Lung (tissue), 12 donors: ENCODE data around the gene PBX3. TPM values are rescaled to one million over a fixed set of nuclear protein-coding genes. Genes with fewer than 3 reads are reported as not detected.

Experiments
- ATAC-seq: fragments of 200-7000 bp; cut with Tn5 transposase; one replicate; pipeline ENCODE4 v1.9.1; 2020; ENCODE audit warnings: moderate number of reproducible peaks; ENCODE audit not compliant: insufficient read depth, low FRiP score
- DNase-seq, 3 donors: peaks; one replicate each; pipeline ENCODE4 v3.0.0-alpha.2; 2013 to 2017
- H3K27ac ChIP-seq, 2 donors: one replicate each; pipeline ENCODE4 v1.5.1; 2013; ENCODE audit warnings: mild to moderate bottlenecking in 2 of 2, moderate library complexity in 2 of 2, control low read depth in 1 of 2, inconsistent platforms in 1 of 2, low read depth in 1 of 2, low read length in 1 of 2
- H3K27me3 ChIP-seq, 3 donors: one replicate each; pipeline ENCODE4 v1.5.1; 2013; ENCODE audit warnings: low read length in 2 of 3; ENCODE audit not compliant: control insufficient read depth in 3 of 3, insufficient read depth in 3 of 3
- H3K36me3 ChIP-seq, 4 donors: one replicate each; pipeline ENCODE4 v1.5.1; 2013; ENCODE audit warnings: low read length in 4 of 4, mild to moderate bottlenecking in 1 of 4, moderate library complexity in 1 of 4; ENCODE audit not compliant: control insufficient read depth in 4 of 4, insufficient read depth in 4 of 4
- H3K4me1 ChIP-seq, 5 donors: one replicate each; pipeline ENCODE4 v1.5.1; 2013; ENCODE audit warnings: low read length in 5 of 5, mild to moderate bottlenecking in 2 of 5, moderate library complexity in 1 of 5; ENCODE audit not compliant: control insufficient read depth in 5 of 5, insufficient read depth in 5 of 5
- H3K4me3 ChIP-seq: one replicate; pipeline ENCODE4 v1.5.1; 2013; ENCODE audit warnings: mild to moderate bottlenecking, control low read depth, moderate library complexity
- H3K9ac ChIP-seq, 2 donors: one replicate each; pipeline ENCODE4 v1.5.1; 2013; ENCODE audit warnings: low read length in 2 of 2, control low read depth in 1 of 2; ENCODE audit not compliant: insufficient read depth in 1 of 2
- H3K9me3 ChIP-seq, 4 donors: one replicate each; pipeline ENCODE4 v1.5.1; 2013; ENCODE audit warnings: low read length in 3 of 4, mild to moderate bottlenecking in 1 of 4, moderate library complexity in 1 of 4; ENCODE audit not compliant: control insufficient read depth in 4 of 4, insufficient read depth in 3 of 4
- CTCF ChIP-seq: IDR thresholded peaks from 2 replicates; pipeline ENCODE4 v1.5.1; 2012; ENCODE audit warnings: mild to moderate bottlenecking; ENCODE audit errors: control extremely low read depth, extremely low read depth
- WGBS, 2 donors: extraction: QIAGEN DNeasy Blood & Tissue Kit; methylation state at CpG; one replicate each; pipeline ENCODE4 v1.1.7; 2013; 5-methylcytosine and 5-hydroxymethylcytosine counted together
- polyA plus RNA-seq, 2 donors: library from polyadenylated mRNA; stranded (reverse); fragments of 200-250 nt; gene quantifications; one replicate each; pipeline ENCODE4 v1.2.1, GENCODE V29; 2013
- total RNA-seq, 2 donors: library from RNA; depleted of rRNA in 1 of 2; stranded (reverse); fragments of >200 nt in 1 of 2; gene quantifications; one replicate each; pipeline ENCODE4 v1.2.1, GENCODE V29; 2014 to 2021
- donor health status: control.
- donor health status: control.
- donor health status: Bipolar disorder and iron deficiency.
- donor health status: healthy.
- donor health status: DM: yes; HTN: yes; CAD: no.

PBX3 gene
- total and polyA plus RNA-seq, 4 donors, result 8.6 to 60.4 (median 26.4) TPM

- Histone ChIP-seq H3K4me1 (peaks cover 0 to 29% (median 6%) of the 10 kb centered on the region in 5 donors), H3K27me3 (no peaks in the 10 kb centered on the region), H3K4me3 (no peak overlapping the region), H3K9me3 (no peaks in the 10 kb centered on the region), H3K36me3 (no peaks in the 10 kb centered on the region), H3K9ac (no peak overlapping the region), H3K27ac (no peak overlapping the region)
- 53 to 69% methylated on average over 2 of the region's 2 CpGs for WGBS, 2 donors
- no peak for ATAC-seq
- no peak for TF ChIP-seq CTCF
- no peak for DNase-seq
Observed at GRCh38 chr9:125754096-125754495, 6.9 kb downstream of the PBX3 start.

DNA sequence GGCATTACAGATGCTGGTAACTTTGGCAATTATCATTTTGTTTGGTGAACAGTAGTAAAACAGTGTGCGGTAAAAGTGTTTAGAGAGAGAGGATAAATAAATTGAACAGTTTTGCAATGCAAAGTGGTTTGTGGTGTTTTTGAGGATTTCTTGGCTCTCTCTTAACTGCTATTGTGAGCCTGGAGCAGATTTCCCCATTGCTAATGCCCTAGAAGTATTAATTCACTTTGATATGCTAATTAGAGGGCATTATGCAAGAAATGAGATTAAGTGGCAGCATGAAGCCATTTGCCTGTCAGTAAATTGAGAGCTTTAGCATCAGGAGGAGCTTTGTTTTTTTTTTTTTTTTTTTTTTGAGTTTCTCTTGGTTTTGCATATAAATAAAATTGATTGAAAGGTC, 8.2 kb downstream of the PBX3 start:
- peak in 2 of 3 donors; percentile 74 to 78 for DNase-seq
- no peak for TF ChIP-seq CTCF
- Histone ChIP-seq H3K4me3 (no peak overlapping the region), H3K9ac (no peak overlapping the region), H3K36me3 (no peaks in the 10 kb centered on the region), H3K27me3 (no peaks in the 10 kb centered on the region), H3K9me3 (no peaks in the 10 kb centered on the region), H3K27ac (no peak overlapping the region), H3K4me1 (peaks cover 0 to 31% (median 11%) of the 10 kb centered on the region in 5 donors)
- WGBS, 2 donors, result 52 to 62% methylated on average over 1 of the region's 1 CpG
- no peak for ATAC-seq

- Histone ChIP-seq H3K9me3 (no peaks in the 10 kb centered on the region), H3K27ac (no peak overlapping the region), H3K27me3 (no peaks in the 10 kb centered on the region), H3K9ac (no peak overlapping the region), H3K4me3 (no peak overlapping the region), H3K4me1 (peaks cover 0 to 30% (median 11%) of the 10 kb centered on the region in 5 donors), H3K36me3 (no peaks in the 10 kb centered on the region)
- DNase-seq (no peak), ATAC-seq (no peak)
- TF ChIP-seq CTCF, result no peak
- WGBS, 2 donors, result 95 to 96% methylated on average over 4 of the region's 4 CpGs
Observed at GRCh38 chr9:125756518-125756917, 9.3 kb downstream of the PBX3 start.

DNA sequence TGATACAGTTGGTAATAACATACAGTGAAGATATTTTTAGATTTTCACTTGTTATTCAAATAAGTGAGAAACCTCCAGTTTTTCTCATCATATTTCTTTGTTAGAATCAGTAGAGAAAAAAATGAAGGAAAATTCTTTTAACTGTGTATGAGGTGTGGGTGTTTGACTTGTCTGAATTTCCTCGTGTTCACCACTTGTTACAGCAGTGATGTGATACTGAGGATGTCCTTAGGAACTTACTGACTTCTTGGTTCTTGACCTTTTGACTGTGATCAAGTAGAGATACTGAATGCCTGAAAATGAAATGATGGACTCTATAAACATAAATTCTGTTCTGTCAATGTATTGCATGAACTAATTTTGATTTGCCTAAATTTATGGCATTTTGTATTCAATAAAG, 10.7 kb downstream of the PBX3 start:
- Histone ChIP-seq H3K9ac (no peak overlapping the region), H3K27ac (no peak overlapping the region), H3K36me3 (no peaks in the 10 kb centered on the region), H3K4me1 (peaks cover 0 to 36% (median 11%) of the 10 kb centered on the region in 5 donors), H3K4me3 (no peak overlapping the region), H3K27me3 (no peaks in the 10 kb centered on the region), H3K9me3 (no peaks in the 10 kb centered on the region)
- ATAC-seq (no peak), DNase-seq (no peak)
- TF ChIP-seq CTCF, result no peak
- 65 to 74% methylated on average over 1 of the region's 1 CpG for WGBS, 2 donors
